K562 (cell line): ENCODE measurements around the gene GPR15. TPM values are rescaled to one million over a fixed set of nuclear protein-coding genes. Genes with fewer than 3 reads are reported as not detected.

Experiments
- ATAC-seq: fragments of 200-7000 bp; cut with Tn5 transposase; 3 replicates; pipeline ENCODE4 v1.9.1; 2020; ENCODE audit warnings: moderate library complexity
- BruUV-seq: library from RNA; stranded (reverse); fragments of 400-500 nt; replicated peaks from 2 replicates; lab custom pipeline; 2021; lab: Mats Ljungman, UMichigan
- CTCF ChIA-PET: fragments of 300-600 bp; formaldehyde crosslinking; extraction: SDS; loops from one replicate; lab custom pipeline; 2021; ENCODE audit warnings: low intra/inter-chr PET ratio; lab: Yijun Ruan, JAX
- POLR2A ChIA-PET: fragments of 300-600, 350-650 bp; sonication (Branson Sonifier 250); formaldehyde crosslinking; extraction: SDS; loops from one replicate; lab custom pipeline; 2021; ENCODE audit warnings: antibody characterized with exemption, inconsistent platforms; lab: Yijun Ruan, JAX
- DNase-seq, 4 experiments: peaks; one replicate each; pipeline versions ENCODE4 v3.0.0 to v3.0.0-alpha.2; 2011 to 2018; ENCODE audit warnings: low spot score in 3 of 4, mixed read lengths in 3 of 4; ENCODE audit errors: extremely low read depth in 1 of 4
- FAIRE-seq: peaks from 2 replicates; lab custom pipeline; 2011; peaks lifted over from hg19 to GRCh38; lab: Jason Lieb, UNC
- H2AFZ ChIP-seq: 2 replicates; pipeline ENCODE4 v1.6.0; 2011; ENCODE audit warnings: low read depth, low read length, control low read depth, inconsistent platforms
- H3K27ac ChIP-seq: fragments of 200-600 bp; 3 replicates; pipeline ENCODE4 v1.8.0; 2011; ENCODE audit warnings: low read depth, mild to moderate bottlenecking, control low read depth, inconsistent platforms, low read length, moderate library complexity, mixed read lengths; ENCODE audit errors: extremely low read depth
- H3K27me3 ChIP-seq, 2 experiments: fragments of 300-600 bp in 1 of 2; 2 replicates in 1 of 2; 3 replicates in 1 of 2; pipeline versions ENCODE4 v1.6.0 to v1.8.0; 2011; ENCODE audit warnings: inconsistent platforms in 2 of 2, low read length in 2 of 2, mild to moderate bottlenecking in 1 of 2, mixed read lengths in 1 of 2, moderate library complexity in 1 of 2; ENCODE audit not compliant: control insufficient read depth in 2 of 2, insufficient read depth in 2 of 2
- H3K36me3 ChIP-seq: fragments of 300-600 bp; 3 replicates; pipeline ENCODE4 v1.8.0; 2011; ENCODE audit warnings: mild to moderate bottlenecking, low read length, inconsistent platforms; ENCODE audit not compliant: control insufficient read depth, insufficient read depth
- H3K4me1 ChIP-seq, 2 experiments: fragments of 200-600 bp in 1 of 2; replicated peaks in 1 of 2; 2 replicates in 1 of 2; 3 replicates in 1 of 2; pipeline versions ENCODE4 v1.5.1 to v1.8.0; 2011; ENCODE audit warnings: inconsistent platforms in 2 of 2, low read length in 2 of 2, mild to moderate bottlenecking in 1 of 2, mixed read lengths in 1 of 2, moderate library complexity in 1 of 2; ENCODE audit not compliant: control insufficient read depth in 2 of 2, insufficient read depth in 2 of 2
- H3K4me2 ChIP-seq: 2 replicates; pipeline ENCODE4 v1.6.1; 2011; ENCODE audit warnings: low read length, control low read depth, inconsistent platforms, mixed read lengths; ENCODE audit not compliant: insufficient read depth
- H3K4me3 ChIP-seq: fragments of 200-600 bp; sonication (generic), shearing (Covaris generic); 2 replicates; pipeline ENCODE4 v1.5.1; 2016; ENCODE audit warnings: control low read depth, inconsistent platforms
- H3K79me2 ChIP-seq: fragments of 200-600 bp; 3 replicates; pipeline ENCODE4 v1.8.0; 2011; ENCODE audit warnings: low read length, inconsistent platforms; ENCODE audit not compliant: control insufficient read depth, insufficient read depth
- H3K9ac ChIP-seq, 2 experiments: 2 replicates each; pipeline versions ENCODE4 v1.6.0 to v1.6.1; 2011; ENCODE audit warnings: low read depth in 2 of 2, low read length in 2 of 2, control low read depth in 1 of 2, inconsistent platforms in 1 of 2, mild to moderate bottlenecking in 1 of 2, mixed read lengths in 1 of 2; ENCODE audit not compliant: insufficient read depth in 1 of 2
- H3K9me1 ChIP-seq: one replicate; pipeline ENCODE4 v1.6.0; 2011; ENCODE audit warnings: inconsistent platforms, mild to moderate bottlenecking, low read length, moderate library complexity; ENCODE audit not compliant: control insufficient read depth, insufficient read depth
- H3K9me3 ChIP-seq: replicated peaks from 2 replicates; pipeline ENCODE4 v1.5.1; 2011; ENCODE audit warnings: low read depth, low read length, inconsistent platforms; ENCODE audit not compliant: control insufficient read depth, insufficient read depth
- H4K20me1 ChIP-seq: replicated peaks from 2 replicates; pipeline ENCODE4 v1.6.1; 2011; ENCODE audit warnings: low read length, inconsistent platforms, mixed read lengths; ENCODE audit not compliant: control insufficient read depth, insufficient read depth
- BRF1 ChIP-seq: IDR thresholded peaks from 3 replicates; pipeline ENCODE4 v1.6.1; 2011; ENCODE audit warnings: borderline replicate concordance, mild to moderate bottlenecking; ENCODE audit not compliant: insufficient read length; ENCODE audit errors: extremely low read depth
- ELF1 ChIP-seq: fragments of 200-800 bp; sonication (Bioruptor generic); IDR thresholded peaks from 2 replicates; pipeline ENCODE4 v1.6.1; 2016; ENCODE audit warnings: missing genetic modification characterization, missing compliant biosample characterization
- GATAD2A ChIP-seq: fragments of 450-650 bp; IDR thresholded peaks from 2 replicates; pipeline ENCODE4 v1.6.1; 2017
- HES1 ChIP-seq: fragments of 450-650 bp; IDR thresholded peaks from 2 replicates; pipeline ENCODE4 v1.6.1; 2016; ENCODE audit warnings: low read depth, mild to moderate bottlenecking, moderate library complexity
- KDM5B ChIP-seq: fragments of 200-600 bp; sonication (generic); IDR thresholded peaks from 2 replicates; pipeline ENCODE4 v1.6.1; 2012; ENCODE audit warnings: low read depth, mild to moderate bottlenecking, moderate library complexity, low read length, control low read depth, inconsistent platforms; ENCODE audit not compliant: insufficient replicate concordance
- MBD2 ChIP-seq: sonication (generic); IDR thresholded peaks from 2 replicates; pipeline ENCODE4 v1.6.1; 2016; ENCODE audit warnings: low read depth, borderline replicate concordance
- RBM15 ChIP-seq: fragments of 200-400 bp; formaldehyde crosslinking; IDR thresholded peaks from 2 replicates; pipeline ENCODE4 v1.6.1; 2018; ENCODE audit warnings: mild to moderate bottlenecking, low read length, moderate library complexity; ENCODE audit not compliant: insufficient read depth
- RBM39 ChIP-seq: fragments of 200-400 bp; formaldehyde crosslinking; optimal IDR thresholded peaks from 2 replicates; pipeline ENCODE3; 2018; ENCODE audit warnings: low read depth, low read length
- SETDB1 ChIP-seq: IDR thresholded peaks from one replicate; pipeline ENCODE4 v1.6.1; 2012; ENCODE audit warnings: low read length, control low read depth, inconsistent platforms
- SMAD1 ChIP-seq: fragments of 150-350 bp; IDR thresholded peaks from 2 replicates; pipeline ENCODE4 v1.6.1; 2014; ENCODE audit warnings: low read length, low read depth; ENCODE audit not compliant: partially characterized antibody
- SRF ChIP-seq, 2 experiments: fragments of 250-450, 450-650 bp in 1 of 2; sonication (Bioruptor Pico) in 1 of 2; sonication (generic) in 1 of 2; formaldehyde crosslinking; IDR thresholded peaks; 2 replicates each; pipeline versions ENCODE4 v1.5.0 to v1.5.1; 2020 to 2022; ENCODE audit warnings: mild to moderate bottlenecking in 1 of 2, missing genetic modification reagents in 1 of 2
- ZBTB1 ChIP-seq: sonication (generic); formaldehyde crosslinking; IDR thresholded peaks from 2 replicates; pipeline ENCODE4 v1.8.1; 2023; ENCODE audit warnings: missing genetic modification reagents, low read depth, mild to moderate bottlenecking, borderline replicate concordance
- ZEB2 ChIP-seq: fragments of 450-650 bp; IDR thresholded peaks from 2 replicates; pipeline ENCODE4 v1.6.1; 2016
- ZNF212 ChIP-seq: fragments of 450-650 bp; formaldehyde crosslinking; IDR thresholded peaks from 2 replicates; pipeline ENCODE4 v1.4.0; 2020; ENCODE audit warnings: mild to moderate bottlenecking
- ZNF232 ChIP-seq: sonication (generic); formaldehyde crosslinking; IDR thresholded peaks from 2 replicates; pipeline ENCODE4 v1.8.0; 2022; ENCODE audit warnings: mild to moderate bottlenecking, missing genetic modification reagents
- ZNF384 ChIP-seq: IDR thresholded peaks from 2 replicates; pipeline ENCODE4 v1.6.1; 2012; ENCODE audit warnings: low read depth, low read length, improper control_type of control experiment
- ZNF518B ChIP-seq: fragments of 250-450 bp; sonication (Bioruptor Pico); IDR thresholded peaks from 2 replicates; pipeline ENCODE4 v1.5.0; 2021; ENCODE audit warnings: mild to moderate bottlenecking, moderate library complexity
- ZNF778 ChIP-seq: fragments of 450-650 bp; formaldehyde crosslinking; IDR thresholded peaks from 2 replicates; pipeline ENCODE4 v1.4.0; 2020; ENCODE audit warnings: mild to moderate bottlenecking, moderate library complexity
- WGBS: fragments of 100-300 bp; shearing (Covaris generic); methylation state at CpG from one replicate; pipeline ENCODE4 v1.1.6; 2016; ENCODE audit warnings: low coverage, mixed read lengths; ENCODE audit not compliant: insufficient coverage; ENCODE audit errors: missing lambda C conversion rate; 5-methylcytosine and 5-hydroxymethylcytosine counted together
- in situ Hi-C: fragments of 300-500 bp; cut with MboI; formaldehyde crosslinking; loops from 4 replicates; pipeline ENCODE4 v1.15.0; 2018; ENCODE audit warnings: inconsistent platforms, mixed read lengths
- intact Hi-C: fragments of 100-400 bp; cut with micrococcal nuclease; formaldehyde crosslinking; loops from 2 replicates; pipeline ENCODE4 v1.14.2; 2022
- polyA plus RNA-seq, 8 experiments: library from polyadenylated mRNA; depleted of rRNA in 4 of 8; stranded (reverse) in 5 of 8; unstranded in 3 of 8; fragments of >200 nt; fragmentation: Nextera tagmentation in 2 of 8; fragmentation: Illumina TruSeq in 1 of 8; extraction: Ambion mirVana in 2 of 8; extraction: Trizol in 1 of 8; gene quantifications; 2 replicates each; pipeline versions ENCODE4 v1.2.1 to v1.2.3, GENCODE V29; 2011 to 2014; ENCODE audit warnings: inconsistent platforms in 1 of 8, missing spikeins in 1 of 8
- total RNA-seq, 7 experiments: library from RNA; depleted of rRNA in 6 of 7; stranded (reverse); fragments of >200 nt in 6 of 7; fragmentation: Illumina TruSeq in 2 of 7; extraction: Trizol in 2 of 7; gene quantifications; 2 replicates each; pipeline versions ENCODE4 v1.2.1 to v1.2.3, GENCODE V29; 2011 to 2021; ENCODE audit warnings: low replicate concordance in 1 of 7
- TF ChIP-seq, protein P1 (sequence below), 2 experiments: fragments of 450-650 bp in 1 of 2; sonication (generic) in 1 of 2; formaldehyde crosslinking; conservative IDR thresholded peaks; 2 replicates each; pipeline versions ENCODE4 v1.4.0 to v1.8.1; 2020 to 2022; ENCODE audit warnings: mild to moderate bottlenecking in 1 of 2, missing genetic modification reagents in 1 of 2

GPR15 gene
- total and polyA plus RNA-seq, 9 of the 15 experiments (the other 6 are each of a cell fraction or from before 2014, with no cell fraction given): 0.13 TPM; not detected in 8

- Histone ChIP-seq H3K9me1 (no peaks in the 10 kb centered on the region), H3K9ac (no peak overlapping the region), H3K9me3 (no peaks in the 10 kb centered on the region), H3K79me2 (no peaks in the 10 kb centered on the region), H4K20me1 (no peaks in the 10 kb centered on the region), H3K27ac (no peak overlapping the region), H3K4me2 (no peak overlapping the region), H3K4me1 (no peaks in the 10 kb centered on the region; a peak in 2 of 5 replicates), H3K27me3 (no peaks in the 10 kb centered on the region), H2AFZ (no peak overlapping the region), H3K4me3 (no peak overlapping the region), H3K36me3 (no peaks in the 10 kb centered on the region)
- BruUV-seq: no TSS peak
- in situ Hi-C loops (no loop called here), intact Hi-C loops (no loop called here)
- ChIA-PET POLR2A (no interaction called here), CTCF (no interaction called here)
- WGBS: 33% methylated on average over 3 of the region's 3 CpGs
- DNase-seq: no peak
- FAIRE-seq: no peak
- no peak for ATAC-seq
- no peak for TF ChIP-seq ZBTB1 (CRISPR knock-in tag)
- TF ChIP-seq ZNF518B (CRISPR knock-in tag): no peak
- TF ChIP-seq MBD2: no peak
- TF ChIP-seq GATAD2A: no peak
- TF ChIP-seq ZEB2: no peak
- TF ChIP-seq HES1: no peak
- no peak for TF ChIP-seq RBM39
- TF ChIP-seq, protein P1, sequence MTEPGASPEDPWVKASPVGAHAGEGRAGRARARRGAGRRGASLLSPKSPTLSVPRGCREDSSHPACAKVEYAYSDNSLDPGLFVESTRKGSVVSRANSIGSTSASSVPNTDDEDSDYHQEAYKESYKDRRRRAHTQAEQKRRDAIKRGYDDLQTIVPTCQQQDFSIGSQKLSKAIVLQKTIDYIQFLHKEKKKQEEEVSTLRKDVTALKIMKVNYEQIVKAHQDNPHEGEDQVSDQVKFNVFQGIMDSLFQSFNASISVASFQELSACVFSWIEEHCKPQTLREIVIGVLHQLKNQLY (CRISPR knock-in tag; conservative IDR thresholded peaks at IDR 0.05): no peak
- no peak for TF ChIP-seq BRF1
- TF ChIP-seq SETDB1: no peak
- no peak for TF ChIP-seq SMAD1
- TF ChIP-seq RBM15: no peak
- no peak for TF ChIP-seq ZNF232 (CRISPR knock-in tag)
- no peak for TF ChIP-seq ELF1
- no peak for TF ChIP-seq ZNF212
- TF ChIP-seq ZNF778 (CRISPR knock-in tag): no peak
- no peak for TF ChIP-seq ZNF384
- TF ChIP-seq SRF (CRISPR knock-in tag; IDR thresholded peaks at IDR 0.05): no peak
- no peak for TF ChIP-seq KDM5B
Measured at GRCh38 chr3:98565237-98565643, 33.5 kb downstream of the GPR15 start.
